Body of pancreas (tissue), 4 donors: ENCODE data around the gene UBE2Q2.
A peak's percentile ranks its signal among the peaks of the same experiment; 100 is the strongest.

Experiments
- CTCF ChIP-seq, 7 experiments: fragments of 450-650 bp in 4 of 7; fragments of 200-600 bp in 3 of 7; sonication (generic) in 3 of 7; IDR thresholded peaks; one replicate each; pipeline ENCODE4 v1.5.1; 2016 to 2019; ENCODE audit warnings: antibody characterized with exemption in 7 of 7
- POLR2A ChIP-seq, 3 donors: fragments of 450-650 bp; IDR thresholded peaks; one replicate each; pipeline ENCODE4 v1.6.1; 2016; ENCODE audit warnings: antibody characterized with exemption in 3 of 3, mild to moderate bottlenecking in 2 of 3

GRCh38 chr15:75842722-75843677, at the start of gene UBE2Q2:
- TF ChIP-seq CTCF (IDR thresholded peaks at IDR 0.05) (peak in 1 of 7 experiments; percentile 1), POLR2A (IDR thresholded peaks at IDR 0.05) (no peak)
